Left renal cortex interstitium (tissue), 4 donors: Measurements from ENCODE around the gene CAMSAP3. TPM values are rescaled to one million over a fixed set of nuclear protein-coding genes. Genes with fewer than 3 reads are reported as not detected.

Source experiments
- DNase-seq, 4 donors: peaks; one replicate each; pipeline ENCODE4 v3.0.0-alpha.2; 2013; ENCODE audit warnings: low read depth in 4 of 4, low spot score in 2 of 4, missing footprints in 1 of 4
- polyA plus RNA-seq, 4 donors: library from polyadenylated mRNA; unstranded; fragments of 120-200 nt; gene quantifications; one replicate each; pipeline ENCODE4 v1.2.1, GENCODE V29; 2013; ENCODE audit not compliant: insufficient read length in 4 of 4

The CAMSAP3 gene
- polyA plus RNA-seq, 4 donors = 12.3 to 30.3 (median 22.0) TPM

GRCh38 chr19:7645163-7645562 lies 49.5 kb downstream of the CAMSAP3 start:
- DNase-seq = no peak

DNA sequence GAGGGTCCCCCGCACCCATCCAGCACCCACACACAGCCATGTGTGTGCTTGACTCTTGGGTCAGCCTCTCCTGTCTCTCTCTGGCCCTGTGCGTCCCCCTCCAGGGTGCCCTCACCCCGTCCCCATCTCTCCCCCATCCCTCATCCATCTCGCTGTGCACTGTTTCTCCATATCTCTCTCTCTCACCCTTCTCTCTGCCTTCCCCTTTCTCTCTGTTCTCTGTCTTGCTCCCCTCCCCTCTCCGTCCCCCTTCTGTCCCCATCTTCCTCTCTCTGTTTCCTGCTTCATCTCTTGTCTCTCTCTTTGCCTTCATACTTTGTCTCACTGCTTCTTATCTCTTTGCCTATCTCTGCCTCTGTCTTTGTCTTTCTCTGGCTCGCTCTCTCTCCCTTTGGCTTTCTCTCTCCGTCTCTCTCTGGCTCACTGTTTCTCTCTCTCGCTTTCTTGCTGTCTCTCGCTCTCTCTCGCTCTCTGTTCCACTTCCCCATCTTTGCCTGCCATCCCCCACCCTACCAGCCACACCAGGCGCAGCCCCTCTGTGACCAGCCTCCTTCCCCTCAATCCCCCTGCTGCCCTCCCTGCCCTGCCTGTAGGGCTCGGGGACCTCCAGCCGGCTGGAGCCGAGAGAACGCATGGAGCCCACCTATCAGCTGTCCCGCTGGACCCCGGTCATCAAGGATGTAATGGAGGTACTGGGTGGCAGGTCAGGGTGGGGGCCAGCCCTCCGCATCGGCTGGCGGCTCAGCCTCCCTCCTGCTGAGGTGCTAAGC lies 50.2 kb downstream of the CAMSAP3 start:
- no peak for DNase-seq

DNA sequence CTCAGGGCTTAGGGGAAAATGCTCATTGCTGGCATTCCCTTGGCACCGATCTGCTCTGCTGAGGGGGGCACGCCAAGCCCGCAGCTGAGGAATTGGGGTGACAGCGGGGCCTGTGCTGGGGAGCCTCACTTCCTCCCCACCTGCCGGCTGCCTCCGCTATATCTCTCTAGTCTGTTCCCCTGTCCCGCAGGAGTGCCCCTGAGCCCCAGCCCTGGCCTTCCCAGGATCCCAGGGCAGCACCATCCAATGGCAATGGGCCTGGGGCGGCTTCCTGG lies 50.7 kb downstream of the CAMSAP3 start:
- no peak for DNase-seq

GRCh38 chr19:7647156-7647555 lies 51.5 kb downstream of the CAMSAP3 start:
- no peak for DNase-seq

- DNase-seq = no peak
Observed at GRCh38 chr19:7648265-7649014, 52.8 kb downstream of the CAMSAP3 start.

DNA sequence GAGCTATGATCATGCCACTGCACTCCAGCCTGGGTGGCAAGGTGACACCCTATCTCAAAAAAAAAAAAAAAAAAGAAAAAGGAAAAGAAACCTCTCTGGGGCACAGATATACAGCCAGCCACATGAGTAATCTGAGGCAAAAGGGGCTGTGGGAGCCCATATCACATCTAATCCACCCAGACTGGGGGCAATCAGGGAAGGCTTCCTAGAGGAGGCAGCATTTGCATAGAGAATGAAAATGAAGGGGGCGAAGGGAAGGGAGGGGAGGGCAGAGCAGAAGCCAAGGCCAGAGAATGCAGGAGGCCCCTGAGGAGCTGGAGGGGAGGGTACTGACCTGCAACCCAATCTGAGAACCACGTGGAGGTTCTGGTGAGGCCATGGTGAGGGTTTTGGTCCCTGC lies 54.5 kb downstream of the CAMSAP3 start:
- no peak for DNase-seq

- peak in 3 of 4 donors; percentile 63 to 75 (median 74) for DNase-seq
Observed at GRCh38 chr19:7652061-7652641, 56.5 kb downstream of the CAMSAP3 start.

DNA sequence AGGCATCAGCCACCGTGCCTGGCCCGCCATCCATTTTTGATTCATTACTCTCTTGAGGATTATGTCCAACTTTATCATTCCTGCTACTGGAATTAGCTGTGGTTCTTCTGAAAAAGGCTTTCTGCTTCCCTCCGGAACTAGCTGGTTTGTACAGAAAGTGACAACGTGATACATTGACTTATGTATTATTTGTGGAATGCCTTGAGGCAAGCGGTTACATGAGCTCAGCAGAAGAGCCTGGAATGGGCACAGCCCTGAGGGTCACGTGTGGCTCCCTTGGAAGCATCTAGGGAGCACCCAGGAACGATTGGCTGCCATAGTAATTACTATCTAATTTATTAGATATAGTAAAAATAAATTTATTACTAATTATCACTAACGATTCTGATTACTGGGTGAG lies 58.7 kb downstream of the CAMSAP3 start:
- no peak for DNase-seq

GRCh38 chr19:7655581-7655980 lies 59.9 kb downstream of the CAMSAP3 start:
- DNase-seq = no peak

- DNase-seq = no peak
Observed at GRCh38 chr19:7657131-7657751, 61.6 kb downstream of the CAMSAP3 start.

- DNase-seq = no peak
Observed at GRCh38 chr19:7658219-7658686, 62.6 kb downstream of the CAMSAP3 start.

- DNase-seq = no peak
Observed at GRCh38 chr19:7661744-7662538, 66.3 kb downstream of the CAMSAP3 start.

- DNase-seq = no peak
Observed at GRCh38 chr19:7662657-7663056, 67.0 kb downstream of the CAMSAP3 start.

- no peak for DNase-seq
Observed at GRCh38 chr19:7663706-7664105, 68.0 kb downstream of the CAMSAP3 start.

- DNase-seq = no peak
Observed at GRCh38 chr19:7665076-7665475, 69.4 kb downstream of the CAMSAP3 start.

Other genes with a start within 250 kb of the CAMSAP3 start
- 10 to 100 TPM; 27.5 to 38.4 (median 35.2) TPM for gene ARHGEF18, start 246.9 kb upstream of the CAMSAP3 start, polyA plus RNA-seq
- gene PEX11G, start 106.8 kb upstream of the CAMSAP3 start, polyA plus RNA-seq = 1 to 10 TPM; 5.8 to 9.2 (median 7.9) TPM
- 10 to 100 TPM; 33.2 to 76.0 (median 60.3) TPM for gene ZNF358, start 79.8 kb upstream of the CAMSAP3 start, polyA plus RNA-seq
- gene MCOLN1, start 73.2 kb upstream of the CAMSAP3 start, polyA plus RNA-seq = 10 to 100 TPM; 12.3 to 24.0 (median 18.8) TPM
- 10 to 100 TPM; 30.6 to 59.3 (median 44.3) TPM for gene PNPLA6, start 60.1 kb upstream of the CAMSAP3 start, polyA plus RNA-seq
- 10 to 100 TPM; 31.4 to 47.9 (median 42.1) TPM for gene XAB2, start 33.7 kb downstream of the CAMSAP3 start, polyA plus RNA-seq
- 100 to 1,000 TPM in 3 of 4 donors, 10 to 100 TPM in 1; 99.2 to 131 (median 118) TPM for gene PET100, start 33.9 kb downstream of the CAMSAP3 start, polyA plus RNA-seq
- gene PCP2, start 37.9 kb downstream of the CAMSAP3 start, polyA plus RNA-seq = 1 to 10 TPM in 3 of 4 donors, under 1 TPM in 1; 0.54 to 2.8 (median 1.5) TPM
- gene STXBP2, start 41.2 kb downstream of the CAMSAP3 start, polyA plus RNA-seq = 10 to 100 TPM; 58.7 to 87.6 (median 73.3) TPM
- 1 to 10 TPM in 2 of 4 donors, under 1 TPM in 2; 0.71 to 2.7 (median 1.7) TPM for gene RETN, start 73.2 kb downstream of the CAMSAP3 start, polyA plus RNA-seq
- gene MCEMP1, start 81.2 kb downstream of the CAMSAP3 start, polyA plus RNA-seq = under 1 TPM in 2 of 4 donors, not detected in 2; 0.21 to 0.36 TPM
- 10 to 100 TPM; 42.7 to 97.1 (median 59.0) TPM for gene TRAPPC5, start 85.0 kb downstream of the CAMSAP3 start, polyA plus RNA-seq
- under 1 TPM; 0.27 to 0.45 (median 0.31) TPM for gene FCER2, start 106.3 kb downstream of the CAMSAP3 start, polyA plus RNA-seq
- gene CLEC4G, start 136.2 kb downstream of the CAMSAP3 start, polyA plus RNA-seq = under 1 TPM in 1 of 4 donors, not detected in 3; 0.21 TPM
- 1 to 10 TPM in 3 of 4 donors, under 1 TPM in 1; 0.52 to 1.5 (median 1.4) TPM for gene CD209, start 151.7 kb downstream of the CAMSAP3 start, polyA plus RNA-seq
- 1 to 10 TPM; 1.5 to 4.7 (median 3.3) TPM for gene CLEC4M, start 167.4 kb downstream of the CAMSAP3 start, polyA plus RNA-seq
- gene EVI5L, start 234.4 kb downstream of the CAMSAP3 start, polyA plus RNA-seq = 10 to 100 TPM; 15.1 to 19.9 (median 18.5) TPM